HFFc6 (cell line): Measurements from ENCODE around the gene SPIRE2. TPM values are rescaled to one million over a fixed set of nuclear protein-coding genes. Genes with fewer than 3 reads are reported as not detected.

Experiments used
- DNase-seq: peaks from one replicate; pipeline ENCODE4 v3.0.0-alpha.2; 2018
- H3K27ac Mint-ChIP-seq: 2 replicates; pipeline ENCODE4 v1.8.0; 2020; ENCODE audit warnings: mild to moderate bottlenecking, mixed read lengths
- H3K27me3 Mint-ChIP-seq: 2 replicates; pipeline ENCODE4 v1.8.0; 2021; ENCODE audit warnings: mild to moderate bottlenecking, moderate library complexity, mixed read lengths; ENCODE audit not compliant: insufficient read depth
- H3K36me3 Mint-ChIP-seq: 2 replicates; pipeline ENCODE4 v1.8.0; 2021; ENCODE audit warnings: low read depth, mixed read lengths
- H3K4me1 Mint-ChIP-seq: 2 replicates; pipeline ENCODE4 v1.8.0; 2020; ENCODE audit warnings: low read depth, mixed read lengths
- H3K4me3 Mint-ChIP-seq: 2 replicates; pipeline ENCODE4 v1.8.0; 2020; ENCODE audit warnings: mild to moderate bottlenecking, moderate library complexity, mixed read lengths
- H3K9me3 Mint-ChIP-seq: 2 replicates; pipeline ENCODE4 v1.8.0; 2020; ENCODE audit warnings: mild to moderate bottlenecking, mixed read lengths
- total RNA-seq, 6 experiments: library from RNA; stranded (reverse); fragmentation: NEBNext Ultra II Directional; extraction: Animal tissue kit (Norgen Biotek cat#: 25700); gene quantifications; 2 replicates in 1 of 6; 3 replicates in 5 of 6; pipeline ENCODE4 v1.2.3, GENCODE V29; 2021
- TF ChIP-seq, protein P1 (sequence below): fragments of 200-600 bp; sonication (generic); IDR thresholded peaks from 2 replicates; pipeline ENCODE4 v1.5.0; 2021; ENCODE audit warnings: antibody characterized with exemption, mild to moderate bottlenecking

Gene SPIRE2
- total RNA-seq, 6 experiments from 2014 or later, result 1.5 to 2.5 (median 1.9) TPM

DNA sequence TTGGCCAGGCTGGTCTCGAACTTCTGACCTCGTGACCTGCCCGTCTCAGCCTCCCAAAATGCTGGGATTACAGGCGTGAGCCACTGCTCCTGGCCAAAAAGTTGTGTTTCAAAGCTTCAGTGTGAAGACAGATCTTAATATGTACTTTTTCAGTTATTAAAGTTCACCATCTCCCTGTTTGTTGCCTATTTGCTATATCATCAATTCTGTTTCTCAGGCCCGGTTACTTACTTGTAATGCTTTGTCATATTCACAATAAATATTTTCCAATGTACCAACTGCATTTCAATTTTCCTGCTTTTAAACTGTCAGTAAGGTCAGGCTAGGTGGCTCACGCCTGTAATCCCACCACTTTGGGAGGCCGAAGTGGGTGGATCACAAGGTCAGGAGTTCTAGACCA, 34.3 kb upstream of the SPIRE2 start:
- TF ChIP-seq, protein P1, sequence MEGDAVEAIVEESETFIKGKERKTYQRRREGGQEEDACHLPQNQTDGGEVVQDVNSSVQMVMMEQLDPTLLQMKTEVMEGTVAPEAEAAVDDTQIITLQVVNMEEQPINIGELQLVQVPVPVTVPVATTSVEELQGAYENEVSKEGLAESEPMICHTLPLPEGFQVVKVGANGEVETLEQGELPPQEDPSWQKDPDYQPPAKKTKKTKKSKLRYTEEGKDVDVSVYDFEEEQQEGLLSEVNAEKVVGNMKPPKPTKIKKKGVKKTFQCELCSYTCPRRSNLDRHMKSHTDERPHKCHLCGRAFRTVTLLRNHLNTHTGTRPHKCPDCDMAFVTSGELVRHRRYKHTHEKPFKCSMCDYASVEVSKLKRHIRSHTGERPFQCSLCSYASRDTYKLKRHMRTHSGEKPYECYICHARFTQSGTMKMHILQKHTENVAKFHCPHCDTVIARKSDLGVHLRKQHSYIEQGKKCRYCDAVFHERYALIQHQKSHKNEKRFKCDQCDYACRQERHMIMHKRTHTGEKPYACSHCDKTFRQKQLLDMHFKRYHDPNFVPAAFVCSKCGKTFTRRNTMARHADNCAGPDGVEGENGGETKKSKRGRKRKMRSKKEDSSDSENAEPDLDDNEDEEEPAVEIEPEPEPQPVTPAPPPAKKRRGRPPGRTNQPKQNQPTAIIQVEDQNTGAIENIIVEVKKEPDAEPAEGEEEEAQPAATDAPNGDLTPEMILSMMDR, result no peak
- Mint-ChIP-seq H3K27ac (no peak overlapping the region), H3K36me3 (peaks cover 13% of the 10 kb centered on the region), H3K4me3 (no peak overlapping the region), H3K4me1 (no peaks in the 10 kb centered on the region), H3K9me3 (no peaks in the 10 kb centered on the region), H3K27me3 (no peaks in the 10 kb centered on the region; the same call in none of the 2 replicates)
- no peak for DNase-seq

- Mint-ChIP-seq H3K27me3 (no peaks in the 10 kb centered on the region; the same call in 1 of the 2 replicates), H3K4me3 (no peak overlapping the region), H3K36me3 (peaks cover 13% of the 10 kb centered on the region), H3K4me1 (no peaks in the 10 kb centered on the region), H3K27ac (no peak overlapping the region), H3K9me3 (no peaks in the 10 kb centered on the region)
- no peak for DNase-seq
- TF ChIP-seq, protein P1, result no peak
Observed at GRCh38 chr16:89795676-89796075, 32.6 kb upstream of the SPIRE2 start.

DNA sequence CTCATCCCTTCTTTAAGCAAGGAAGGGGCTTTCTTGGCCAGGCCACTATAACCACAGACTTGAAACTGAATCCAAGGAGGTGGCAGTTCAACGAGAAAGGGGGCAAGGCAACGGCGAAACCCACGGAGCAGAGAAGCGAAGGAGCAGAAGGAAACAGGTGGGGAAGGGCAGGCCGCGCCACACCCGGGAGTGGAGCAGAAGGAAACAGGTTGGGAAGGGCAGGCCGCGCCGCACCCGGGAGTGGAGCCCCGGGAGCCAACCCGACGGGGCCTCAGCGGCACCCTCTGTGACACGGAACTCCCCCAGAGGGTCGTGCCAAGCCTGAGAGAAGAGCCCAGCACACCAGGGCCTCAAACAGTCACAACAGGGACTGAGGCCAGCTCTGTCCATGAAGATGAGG, 32.2 kb upstream of the SPIRE2 start:
- peaks cover 10% of the 10 kb centered on the region for H3K36me3 Mint-ChIP-seq
- H3K4me1 Mint-ChIP-seq, result no peaks in the 10 kb centered on the region
- no peaks in the 10 kb centered on the region; the same call in 1 of the 2 replicates for H3K27me3 Mint-ChIP-seq
- no peak overlapping the region for H3K4me3 Mint-ChIP-seq
- H3K9me3 Mint-ChIP-seq, result no peaks in the 10 kb centered on the region
- TF ChIP-seq, protein P1, result no peak
- DNase-seq, result no peak
- no peak overlapping the region for H3K27ac Mint-ChIP-seq

DNA sequence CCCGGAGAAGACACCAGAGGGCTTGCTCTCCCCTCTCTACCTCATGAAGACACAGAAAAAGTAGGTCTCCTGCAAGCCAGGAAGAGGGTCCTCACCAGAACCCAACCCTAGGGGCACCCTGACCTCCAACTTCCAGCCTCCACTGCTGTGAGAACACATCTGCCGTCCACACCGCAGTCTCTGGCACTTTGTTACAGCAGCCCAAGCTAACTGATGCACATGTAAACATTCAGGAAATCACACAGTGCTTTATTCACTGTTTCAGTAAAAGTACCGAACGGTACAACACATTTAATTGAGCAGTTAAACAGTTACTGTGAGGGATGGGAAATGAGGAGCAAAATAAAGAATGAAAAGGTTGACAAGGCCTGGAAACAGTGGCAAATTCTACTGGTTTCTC, 30.1 kb upstream of the SPIRE2 start:
- Mint-ChIP-seq H3K27ac (no peak overlapping the region), H3K27me3 (no peaks in the 10 kb centered on the region), H3K4me1 (no peaks in the 10 kb centered on the region), H3K36me3 (peaks cover 10% of the 10 kb centered on the region), H3K9me3 (no peaks in the 10 kb centered on the region), H3K4me3 (no peak overlapping the region)
- TF ChIP-seq, protein P1, result no peak
- DNase-seq, result no peak

- no peak overlapping the region for H3K27ac Mint-ChIP-seq
- H3K36me3 Mint-ChIP-seq, result peaks cover 13% of the 10 kb centered on the region
- DNase-seq, result no peak
- no peak overlapping the region for H3K4me3 Mint-ChIP-seq
- H3K27me3 Mint-ChIP-seq, result no peaks in the 10 kb centered on the region
- H3K9me3 Mint-ChIP-seq, result no peaks in the 10 kb centered on the region
- H3K4me1 Mint-ChIP-seq, result no peaks in the 10 kb centered on the region
- TF ChIP-seq, protein P1, result no peak
Observed at GRCh38 chr16:89798832-89799370, 29.4 kb upstream of the SPIRE2 start.

- TF ChIP-seq, protein P1, result no peak
- Mint-ChIP-seq H3K9me3 (no peaks in the 10 kb centered on the region), H3K36me3 (peaks cover 9% of the 10 kb centered on the region), H3K4me1 (peaks cover 12% of the 10 kb centered on the region), H3K4me3 (no peak overlapping the region), H3K27ac (no peak overlapping the region), H3K27me3 (no peaks in the 10 kb centered on the region)
- no peak for DNase-seq
Observed at GRCh38 chr16:89801800-89802199, 26.5 kb upstream of the SPIRE2 start.
